ENCODE measurements around the gene GRK5.

DNA sequence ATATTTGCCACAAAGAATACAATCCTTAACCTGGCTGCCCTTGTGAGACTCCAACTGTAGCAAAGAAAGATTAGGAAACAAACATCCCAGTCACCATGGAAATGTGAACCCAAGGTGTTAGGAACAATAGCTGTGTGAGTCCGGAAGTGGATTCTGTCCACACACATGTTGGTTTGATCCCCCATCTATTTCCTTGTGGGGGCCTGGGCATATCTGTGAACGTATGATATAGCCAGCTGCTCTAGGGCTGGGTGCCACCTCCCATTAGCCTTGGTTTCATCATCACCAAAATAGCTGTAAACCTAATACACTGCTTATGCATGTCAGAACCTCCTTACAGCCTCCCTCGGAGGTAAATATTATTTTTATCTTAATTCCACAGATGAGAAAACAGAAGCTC lies 26.4 kb downstream of the GRK5 start:
- TF ChIP-seq, protein P1, sequence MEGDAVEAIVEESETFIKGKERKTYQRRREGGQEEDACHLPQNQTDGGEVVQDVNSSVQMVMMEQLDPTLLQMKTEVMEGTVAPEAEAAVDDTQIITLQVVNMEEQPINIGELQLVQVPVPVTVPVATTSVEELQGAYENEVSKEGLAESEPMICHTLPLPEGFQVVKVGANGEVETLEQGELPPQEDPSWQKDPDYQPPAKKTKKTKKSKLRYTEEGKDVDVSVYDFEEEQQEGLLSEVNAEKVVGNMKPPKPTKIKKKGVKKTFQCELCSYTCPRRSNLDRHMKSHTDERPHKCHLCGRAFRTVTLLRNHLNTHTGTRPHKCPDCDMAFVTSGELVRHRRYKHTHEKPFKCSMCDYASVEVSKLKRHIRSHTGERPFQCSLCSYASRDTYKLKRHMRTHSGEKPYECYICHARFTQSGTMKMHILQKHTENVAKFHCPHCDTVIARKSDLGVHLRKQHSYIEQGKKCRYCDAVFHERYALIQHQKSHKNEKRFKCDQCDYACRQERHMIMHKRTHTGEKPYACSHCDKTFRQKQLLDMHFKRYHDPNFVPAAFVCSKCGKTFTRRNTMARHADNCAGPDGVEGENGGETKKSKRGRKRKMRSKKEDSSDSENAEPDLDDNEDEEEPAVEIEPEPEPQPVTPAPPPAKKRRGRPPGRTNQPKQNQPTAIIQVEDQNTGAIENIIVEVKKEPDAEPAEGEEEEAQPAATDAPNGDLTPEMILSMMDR (IDR thresholded peaks at IDR 0.05): no peak
- no peak for TF ChIP-seq POLR2A (IDR thresholded peaks at IDR 0.05)

Measured in Peyer's patch (tissue), 4 donors.